GM23338 (cell line): Measurements from ENCODE around the gene SNORC. TPM values are rescaled to one million over a fixed set of nuclear protein-coding genes. Genes with fewer than 3 reads are reported as not detected.

Source experiments
- ATAC-seq: fragments of 200-7000 bp; cut with Tn5 transposase; 3 replicates; pipeline ENCODE4 v1.9.1; 2020
- DNase-seq: peaks from one replicate; pipeline ENCODE4 v3.0.0-alpha.2; 2015; ENCODE audit warnings: low spot score
- H2AFZ ChIP-seq: fragments of 200-600 bp; sonication (generic); 2 replicates; pipeline ENCODE4 v1.8.0; 2016; ENCODE audit warnings: antibody characterized with exemption, mild to moderate bottlenecking, moderate library complexity
- H3F3A ChIP-seq: fragments of 200-600 bp; sonication (generic); replicated peaks from 2 replicates; pipeline ENCODE4 v1.8.0; 2017; ENCODE audit warnings: antibody characterized with exemption, mixed run types, low read depth
- H3K27ac ChIP-seq: fragments of 200-600 bp; sonication (generic); 2 replicates; pipeline ENCODE4 v1.6.1; 2016; ENCODE audit warnings: low read depth
- H3K27me3 ChIP-seq: fragments of 200-600 bp; sonication (generic); 2 replicates; pipeline ENCODE4 v1.8.0; 2016; ENCODE audit warnings: mild to moderate bottlenecking, mixed run types, moderate library complexity; ENCODE audit not compliant: insufficient read depth
- H3K36me3 ChIP-seq: fragments of 200-600 bp; sonication (generic); 2 replicates; pipeline ENCODE4 v1.8.0; 2016; ENCODE audit warnings: mild to moderate bottlenecking; ENCODE audit not compliant: insufficient read depth
- H3K4me1 ChIP-seq: fragments of 200-600 bp; sonication (generic); 2 replicates; pipeline ENCODE4 v1.8.0; 2016; ENCODE audit warnings: mild to moderate bottlenecking, moderate library complexity; ENCODE audit not compliant: insufficient read depth
- H3K4me2 ChIP-seq: fragments of 200-600 bp; sonication (generic); 2 replicates; pipeline ENCODE4 v1.7.1; 2017; ENCODE audit warnings: mixed run types
- H3K4me3 ChIP-seq: fragments of 200-600 bp; sonication (generic); 2 replicates; pipeline ENCODE4 v1.6.1; 2016; ENCODE audit warnings: mixed run types
- H3K79me2 ChIP-seq: fragments of 200-600 bp; sonication (generic); replicated peaks from 2 replicates; pipeline ENCODE4 v1.8.0; 2017; ENCODE audit warnings: mild to moderate bottlenecking; ENCODE audit not compliant: insufficient read depth
- H3K9me2 ChIP-seq: fragments of 200-600 bp; sonication (generic); 2 replicates; pipeline ENCODE4 v1.8.0; 2017; ENCODE audit not compliant: insufficient read depth
- H4K20me1 ChIP-seq: fragments of 200-600 bp; sonication (generic); replicated peaks from 2 replicates; pipeline ENCODE4 v1.8.0; 2017; ENCODE audit warnings: mild to moderate bottlenecking; ENCODE audit not compliant: insufficient read depth
- H3K27ac Mint-ChIP-seq: 2 replicates; pipeline ENCODE4 v1.8.0; 2020; ENCODE audit warnings: inconsistent platforms, mild to moderate bottlenecking, moderate library complexity, mixed read lengths
- H3K27me3 Mint-ChIP-seq: 3 replicates; pipeline ENCODE4 v1.8.0; 2022; ENCODE audit warnings: low read depth, mild to moderate bottlenecking, moderate library complexity, mixed read lengths, inconsistent platforms; ENCODE audit not compliant: insufficient read depth, poor library complexity
- H3K36me3 Mint-ChIP-seq: 3 replicates; pipeline ENCODE4 v1.8.0; 2021; ENCODE audit warnings: low read depth, mild to moderate bottlenecking, inconsistent platforms, moderate library complexity, mixed read lengths
- H3K4me1 Mint-ChIP-seq: 3 replicates; pipeline ENCODE4 v1.8.0; 2020; ENCODE audit warnings: mild to moderate bottlenecking, inconsistent platforms, mixed read lengths
- H3K4me3 Mint-ChIP-seq: 3 replicates; pipeline ENCODE4 v1.8.0; 2021; ENCODE audit warnings: moderate library complexity, mild to moderate bottlenecking, inconsistent platforms, mixed read lengths
- H3K9me3 Mint-ChIP-seq: 3 replicates; pipeline ENCODE4 v1.8.0; 2020; ENCODE audit warnings: moderate library complexity, mild to moderate bottlenecking, inconsistent platforms, mixed read lengths
- CREB1 ChIP-seq: fragments of 250-450 bp; sonication (Bioruptor Pico); IDR thresholded peaks from 2 replicates; pipeline ENCODE4 v1.5.0; 2020; ENCODE audit warnings: low read depth, mild to moderate bottlenecking, moderate library complexity
- CTCF ChIP-seq, 2 experiments: fragments of 200-600 bp in 1 of 2; sonication (generic) in 1 of 2; conservative IDR thresholded peaks; 2 replicates each; pipeline versions ENCODE4 v1.5.1 to v1.6.1; 2016 to 2017; ENCODE audit warnings: antibody characterized with exemption in 2 of 2, low read depth in 2 of 2, mild to moderate bottlenecking in 2 of 2, moderate library complexity in 1 of 2
- ETS1 ChIP-seq: IDR thresholded peaks from 2 replicates; pipeline ENCODE4 v1.6.1; 2016; ENCODE audit warnings: antibody characterized with exemption
- EZH2 ChIP-seq: fragments of 200-600 bp; sonication (generic); IDR thresholded peaks from one replicate; pipeline ENCODE4 v1.8.0; 2017; ENCODE audit warnings: antibody characterized with exemption, mild to moderate bottlenecking, low read depth; ENCODE audit not compliant: unreplicated experiment
- EZH2phosphoT487 ChIP-seq: fragments of 200-600 bp; sonication (generic); IDR thresholded peaks from one replicate; pipeline ENCODE4 v1.8.1; 2018; ENCODE audit warnings: antibody characterized with exemption; ENCODE audit not compliant: unreplicated experiment
- JUNB ChIP-seq: IDR thresholded peaks from one replicate; pipeline ENCODE4 v1.6.1; 2016; ENCODE audit warnings: antibody characterized with exemption; ENCODE audit not compliant: unreplicated experiment
- NANOG ChIP-seq: IDR thresholded peaks from 2 replicates; pipeline ENCODE4 v1.6.1; 2016; ENCODE audit warnings: antibody characterized with exemption, borderline replicate concordance
- POLR2AphosphoS5 ChIP-seq: IDR thresholded peaks from 2 replicates; pipeline ENCODE4 v1.6.1; 2016; ENCODE audit warnings: antibody characterized with exemption, low read depth
- REST ChIP-seq: IDR thresholded peaks from one replicate; pipeline ENCODE4 v1.6.1; 2018; ENCODE audit warnings: antibody characterized with exemption; ENCODE audit not compliant: unreplicated experiment
- STAT1 ChIP-seq: IDR thresholded peaks from one replicate; pipeline ENCODE4 v1.6.1; 2016; ENCODE audit warnings: antibody characterized with exemption; ENCODE audit not compliant: unreplicated experiment
- ZNF114 ChIP-seq: fragments of 250-450 bp; sonication (Bioruptor Pico); IDR thresholded peaks from 2 replicates; pipeline ENCODE4 v1.5.0; 2020; ENCODE audit warnings: mild to moderate bottlenecking, moderate library complexity
- ZNF331 ChIP-seq: fragments of 250-450 bp; sonication (Bioruptor Pico); IDR thresholded peaks from 2 replicates; pipeline ENCODE4 v1.5.0; 2020; ENCODE audit warnings: low read depth, mild to moderate bottlenecking, moderate library complexity
- ZNF462 ChIP-seq: fragments of 250-450 bp; sonication (Bioruptor Pico); IDR thresholded peaks from 2 replicates; pipeline ENCODE4 v1.5.0; 2020; ENCODE audit warnings: mild to moderate bottlenecking, moderate library complexity
- polyA plus RNA-seq: library from polyadenylated mRNA; unstranded; fragments of >200 nt; fragmentation: Nextera tagmentation; extraction: Ambion mirVana; gene quantifications from 2 replicates; pipeline ENCODE4 v1.2.1, GENCODE V29; 2016
- total RNA-seq: library from RNA; depleted of rRNA; stranded (reverse); fragments of >200 nt; shearing (Covaris generic); gene quantifications from 2 replicates; pipeline ENCODE4 v1.2.3, GENCODE V29; 2014

Gene SNORC
- total and polyA plus RNA-seq, 2 experiments from 2014 or later = 0.80 to 1.6 TPM

- peaks cover 10% of the 10 kb centered on the region for H3K27me3 ChIP-seq
- H3K27me3 Mint-ChIP-seq = peaks cover 7% of the 10 kb centered on the region
These were observed 12.5 kb downstream of the SNORC start for GRCh38 chr2:232882505-232883115.

More at GRCh38 chr2:232882505-232883115, 12.5 kb downstream of the SNORC start:
- no peak overlapping the region for H3K4me3 ChIP-seq
- no peaks in the 10 kb centered on the region for H3K9me2 ChIP-seq
- H3K9me3 Mint-ChIP-seq = no peaks in the 10 kb centered on the region
- H4K20me1 ChIP-seq = no peaks in the 10 kb centered on the region
- H3K4me1 ChIP-seq = 0 out of 2 replicates have a peak, but pooled peaks cover under 1% of the 10 kb centered on the region
- H3F3A ChIP-seq = no peaks in the 10 kb centered on the region
- H3K36me3 ChIP-seq = no peaks in the 10 kb centered on the region
- TF ChIP-seq JUNB = no peak
- no peak for TF ChIP-seq EZH2phosphoT487
- no peak for TF ChIP-seq NANOG
- TF ChIP-seq REST = no peak
- no peak for TF ChIP-seq CREB1 (CRISPR knock-in tag)
- TF ChIP-seq POLR2AphosphoS5 = no peak
- no peak for TF ChIP-seq CTCF (conservative IDR thresholded peaks at IDR 0.05; ENCODE audit: low read depth in 2 of 2)
- TF ChIP-seq ZNF331 (CRISPR knock-in tag) = no peak
- TF ChIP-seq EZH2 = no peak
- no peak for TF ChIP-seq STAT1
- no peak for TF ChIP-seq ETS1
- TF ChIP-seq ZNF462 = no peak
- TF ChIP-seq ZNF114 = no peak
- H3K79me2 ChIP-seq = no peaks in the 10 kb centered on the region
- ATAC-seq = no peak
- H3K4me3 Mint-ChIP-seq = no peak overlapping the region
- H2AFZ ChIP-seq = no peak overlapping the region
- no peaks in the 10 kb centered on the region for H3K36me3 Mint-ChIP-seq
- H3K27ac Mint-ChIP-seq = no peak overlapping the region
- no peak for DNase-seq
- no peak overlapping the region for H3K4me2 ChIP-seq
- peaks cover 6% of the 10 kb centered on the region for H3K4me1 Mint-ChIP-seq
- no peak overlapping the region for H3K27ac ChIP-seq
